ENCODE results near the gene ACOT11.

DNA sequence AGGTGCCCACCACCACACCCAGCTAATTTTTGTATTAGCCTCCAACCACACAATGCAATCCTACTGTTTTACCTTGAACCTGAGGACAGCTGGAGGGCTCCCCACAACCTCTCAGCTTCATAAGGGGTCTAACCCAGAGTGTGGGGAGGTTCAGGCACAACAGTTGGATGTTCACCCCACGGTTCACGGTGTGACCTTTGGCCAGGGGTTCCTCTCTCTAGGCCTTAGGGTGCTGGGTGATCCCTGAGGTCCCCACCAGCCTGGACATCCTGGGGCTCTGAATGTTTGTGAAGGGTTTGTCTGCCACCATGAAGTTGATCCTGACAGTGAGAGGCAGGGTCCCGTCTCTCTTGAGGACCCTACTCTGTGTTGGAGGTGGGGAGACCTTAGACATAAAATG, 3.9 kb downstream of the ACOT11 start:
- TF ChIP-seq, protein P1, sequence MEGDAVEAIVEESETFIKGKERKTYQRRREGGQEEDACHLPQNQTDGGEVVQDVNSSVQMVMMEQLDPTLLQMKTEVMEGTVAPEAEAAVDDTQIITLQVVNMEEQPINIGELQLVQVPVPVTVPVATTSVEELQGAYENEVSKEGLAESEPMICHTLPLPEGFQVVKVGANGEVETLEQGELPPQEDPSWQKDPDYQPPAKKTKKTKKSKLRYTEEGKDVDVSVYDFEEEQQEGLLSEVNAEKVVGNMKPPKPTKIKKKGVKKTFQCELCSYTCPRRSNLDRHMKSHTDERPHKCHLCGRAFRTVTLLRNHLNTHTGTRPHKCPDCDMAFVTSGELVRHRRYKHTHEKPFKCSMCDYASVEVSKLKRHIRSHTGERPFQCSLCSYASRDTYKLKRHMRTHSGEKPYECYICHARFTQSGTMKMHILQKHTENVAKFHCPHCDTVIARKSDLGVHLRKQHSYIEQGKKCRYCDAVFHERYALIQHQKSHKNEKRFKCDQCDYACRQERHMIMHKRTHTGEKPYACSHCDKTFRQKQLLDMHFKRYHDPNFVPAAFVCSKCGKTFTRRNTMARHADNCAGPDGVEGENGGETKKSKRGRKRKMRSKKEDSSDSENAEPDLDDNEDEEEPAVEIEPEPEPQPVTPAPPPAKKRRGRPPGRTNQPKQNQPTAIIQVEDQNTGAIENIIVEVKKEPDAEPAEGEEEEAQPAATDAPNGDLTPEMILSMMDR (IDR thresholded peaks at IDR 0.05) = no peak
- TF ChIP-seq POLR2A (IDR thresholded peaks at IDR 0.05) = no peak
